GM21619 (cell line): ENCODE measurements around the gene THBS1.

Experiments
- ATAC-seq: cut with Tn5 transposase; IDR thresholded peaks from one replicate; pipeline ENCODE4 v1.9.1; 2021; ENCODE audit not compliant: unreplicated experiment

Gene THBS1

GRCh38 chr15:39573844-39574243 is 7.0 kb upstream of the THBS1 start:
- ATAC-seq, result no peak

- ATAC-seq, result no peak
Measured at GRCh38 chr15:39574427-39574826, 6.5 kb upstream of the THBS1 start.

- no peak for ATAC-seq
Measured at GRCh38 chr15:39575180-39575579, 5.7 kb upstream of the THBS1 start.

GRCh38 chr15:39578851-39579486 is 1.9 kb upstream of the THBS1 start:
- ATAC-seq, result no peak

- ATAC-seq, result no peak
Measured at GRCh38 chr15:39579487-39580116, 1.3 kb upstream of the THBS1 start.

GRCh38 chr15:39580117-39580484 is 778 bp upstream of the THBS1 start:
- ATAC-seq, result peak; percentile 86

GRCh38 chr15:39581242-39581792 is 438 bp downstream of the THBS1 start:
- ATAC-seq, result no peak

GRCh38 chr15:39581793-39582285 is 960 bp downstream of the THBS1 start:
- ATAC-seq, result no peak

- ATAC-seq, result no peak
Measured at GRCh38 chr15:39582286-39582976, 1.6 kb downstream of the THBS1 start.

GRCh38 chr15:39582977-39583595 is 2.2 kb downstream of the THBS1 start:
- ATAC-seq, result no peak

- no peak for ATAC-seq
Measured at GRCh38 chr15:39583596-39584265, 2.9 kb downstream of the THBS1 start.

- ATAC-seq, result no peak
Measured at GRCh38 chr15:39584266-39584659, 3.4 kb downstream of the THBS1 start.

GRCh38 chr15:39584662-39585388 is 3.9 kb downstream of the THBS1 start:
- no peak for ATAC-seq

- ATAC-seq, result no peak
Measured at GRCh38 chr15:39585389-39585841, 4.5 kb downstream of the THBS1 start.

- no peak for ATAC-seq
Measured at GRCh38 chr15:39585871-39586301, 5.0 kb downstream of the THBS1 start.

GRCh38 chr15:39586387-39587095 is 5.7 kb downstream of the THBS1 start:
- no peak for ATAC-seq

GRCh38 chr15:39587096-39587721 is 6.3 kb downstream of the THBS1 start:
- no peak for ATAC-seq

GRCh38 chr15:39587731-39588530 is 7.1 kb downstream of the THBS1 start:
- no peak for ATAC-seq
